Stimulated activated CD8-positive, alpha-beta memory T cell treated with anti-CD3 and anti-CD28 coated beads, Interleukin-7, amount 100 ng/mL, for 24 hours (primary cell): ENCODE data around the gene PRKCZ.
A peak's percentile ranks its signal among the peaks of the same experiment; 100 is the strongest.

Experiments
- DNase-seq: peaks from one replicate; pipeline ENCODE4 v3.0.0-alpha.2; 2020; ENCODE audit warnings: low read depth

The PRKCZ gene

GRCh38 chr1:2210084-2210653 lies 160.0 kb downstream of the PRKCZ start:
- no peak for DNase-seq

- no peak for DNase-seq
These were observed 160.6 kb downstream of the PRKCZ start for GRCh38 chr1:2210786-2211185.

DNA sequence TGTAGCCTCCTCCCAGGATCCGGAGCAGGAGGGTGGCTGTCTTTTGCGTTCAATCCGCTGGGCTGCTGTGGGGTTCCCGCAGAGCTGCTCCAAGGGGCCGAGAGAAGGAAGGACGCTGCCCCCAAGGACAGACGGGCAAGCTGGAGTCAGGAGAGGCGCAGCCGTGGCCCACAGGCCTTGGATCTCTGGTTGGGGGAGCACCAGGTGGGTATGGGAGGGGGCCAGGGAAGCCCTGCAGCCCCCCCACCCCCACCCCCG lies 162.0 kb downstream of the PRKCZ start:
- DNase-seq: no peak

- no peak for DNase-seq
These were observed 162.6 kb downstream of the PRKCZ start for GRCh38 chr1:2212532-2213491.

- DNase-seq: no peak
These were observed 163.6 kb downstream of the PRKCZ start for GRCh38 chr1:2213576-2214505.

GRCh38 chr1:2214541-2215241 lies 164.5 kb downstream of the PRKCZ start:
- no peak for DNase-seq

- no peak for DNase-seq
These were observed 165.1 kb downstream of the PRKCZ start for GRCh38 chr1:2215329-2215728.

DNA sequence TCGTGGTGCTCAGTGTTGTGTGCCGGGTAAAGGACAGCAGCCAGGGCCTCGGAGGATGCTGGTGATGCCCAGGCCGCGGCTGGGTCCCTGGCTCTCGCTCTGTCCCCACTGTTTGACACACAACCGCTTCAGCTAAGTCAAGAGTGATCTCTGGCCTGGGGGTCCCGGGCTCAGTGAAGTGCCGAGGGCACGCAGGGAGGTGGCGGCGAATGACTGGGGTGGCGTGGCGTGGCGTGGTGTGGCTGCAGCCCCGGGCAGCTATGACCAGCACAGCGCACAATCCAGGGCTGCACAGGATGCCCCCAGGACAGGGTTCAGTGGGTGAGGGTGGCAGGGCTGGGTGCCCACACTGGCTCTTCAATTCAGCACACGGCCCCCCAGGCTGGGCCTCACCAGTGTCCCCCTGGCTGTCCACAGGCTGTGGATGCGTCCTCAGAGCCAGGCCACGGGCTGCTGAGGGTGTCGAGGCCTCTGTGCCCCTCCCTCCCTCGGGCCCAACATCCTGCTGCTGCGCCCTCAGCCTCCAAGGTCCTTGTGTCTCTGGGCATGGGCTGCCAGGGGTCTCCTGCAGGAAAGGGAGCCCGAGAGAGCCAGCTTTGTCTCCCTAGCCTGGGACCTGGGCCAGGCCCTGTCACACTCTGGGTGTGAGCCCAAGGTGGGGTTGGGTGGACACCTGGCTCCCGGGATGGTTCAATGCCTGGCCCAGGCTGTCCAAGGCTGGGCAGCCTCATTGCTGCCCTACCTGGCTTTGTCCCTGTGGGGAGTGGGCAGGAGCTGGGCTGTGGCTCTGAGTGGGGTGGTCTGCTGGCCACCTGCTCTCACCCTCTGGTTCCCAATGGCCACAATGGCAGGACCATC lies 165.9 kb downstream of the PRKCZ start:
- DNase-seq: no peak

DNA sequence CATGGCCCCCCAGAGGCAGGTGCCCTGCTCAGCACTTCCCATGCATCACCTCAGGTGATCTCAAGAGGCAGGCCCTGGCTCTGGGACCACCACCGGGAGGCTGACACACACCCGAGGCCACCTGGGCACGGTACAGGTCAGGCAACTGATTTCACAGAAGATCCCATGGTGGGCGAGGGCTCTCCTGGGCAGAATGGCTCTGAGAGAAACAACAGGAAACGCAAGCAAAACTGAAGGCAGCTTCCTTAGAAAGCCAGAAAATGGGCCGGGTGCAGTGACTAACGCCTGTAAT lies 166.5 kb downstream of the PRKCZ start:
- no peak for DNase-seq

GRCh38 chr1:2221271-2221670 lies 171.1 kb downstream of the PRKCZ start:
- DNase-seq: no peak

GRCh38 chr1:2224170-2224584 lies 174.0 kb downstream of the PRKCZ start:
- DNase-seq: no peak

DNA sequence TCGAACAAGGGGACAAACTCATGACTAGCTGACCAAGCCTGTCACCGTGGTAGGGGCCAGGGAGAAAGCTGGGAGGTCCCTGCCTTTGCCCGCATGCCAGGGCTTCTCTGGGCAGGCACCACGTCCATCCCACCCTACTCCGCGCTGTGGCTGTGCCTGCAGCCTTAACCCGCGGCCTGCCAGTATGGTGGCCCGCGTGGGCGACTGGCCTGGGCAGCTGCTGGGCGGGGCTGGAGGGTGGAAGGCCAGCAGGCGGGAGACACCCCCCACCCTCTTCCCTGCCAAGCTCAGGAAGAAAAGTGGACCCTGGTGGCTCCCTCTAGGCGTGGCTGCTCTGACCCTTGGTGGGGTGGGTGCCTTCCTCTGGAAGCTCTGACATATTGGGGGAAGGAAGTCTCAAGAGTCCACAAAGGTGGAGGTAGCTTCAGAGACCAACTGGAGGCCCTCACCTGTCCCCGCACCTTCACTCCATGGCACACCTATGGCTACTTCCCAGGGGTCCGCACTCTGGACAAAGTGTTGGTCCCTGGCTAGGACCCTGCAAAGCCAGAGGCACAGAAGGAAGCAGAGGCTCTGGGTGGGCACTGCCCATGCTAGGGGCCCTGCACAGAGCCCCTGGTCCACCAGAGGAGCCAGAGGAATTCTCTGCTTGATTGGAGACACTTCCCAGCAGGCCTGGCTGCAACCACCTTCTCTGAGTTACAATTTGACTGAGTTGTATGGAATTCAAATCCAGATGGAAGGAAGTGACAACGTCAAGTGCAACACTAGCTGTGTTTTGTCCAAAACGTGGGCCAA lies 174.6 kb downstream of the PRKCZ start:
- DNase-seq: no peak

GRCh38 chr1:2226525-2227345 lies 176.5 kb downstream of the PRKCZ start:
- DNase-seq: no peak

- peak; percentile 79 for DNase-seq
These were observed 177.3 kb downstream of the PRKCZ start for GRCh38 chr1:2227346-2228156.

DNA sequence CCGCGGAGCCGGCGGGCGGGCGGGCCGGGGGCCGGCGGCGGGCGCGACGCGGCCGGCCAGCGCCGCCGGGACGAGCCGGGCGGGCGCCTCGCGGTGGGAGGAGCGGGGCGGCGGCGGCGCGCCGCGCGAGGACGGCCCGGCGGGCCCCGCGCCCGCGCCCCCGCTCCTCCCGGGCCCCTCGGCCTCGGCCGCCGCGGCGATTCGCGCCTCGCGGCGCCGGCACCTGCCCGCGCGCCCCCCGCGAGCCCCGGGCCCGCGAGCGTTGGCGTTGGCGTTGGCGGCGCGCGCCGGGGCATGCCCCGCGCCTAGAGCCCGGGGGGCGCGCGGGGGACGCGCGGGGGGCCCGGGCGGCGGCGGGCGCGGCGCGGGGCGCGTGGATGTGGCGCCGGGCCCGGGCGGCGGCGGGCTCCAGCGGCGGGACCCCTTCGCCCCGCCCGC lies 178.0 kb downstream of the PRKCZ start, which contains the start of gene SKI:
Gene SKI, plus strand, starts transcription at position 163 of the 438 bp plus-strand sequence. CDS start 448 bp downstream, outside the sequence.
- DNase-seq: no peak

DNA sequence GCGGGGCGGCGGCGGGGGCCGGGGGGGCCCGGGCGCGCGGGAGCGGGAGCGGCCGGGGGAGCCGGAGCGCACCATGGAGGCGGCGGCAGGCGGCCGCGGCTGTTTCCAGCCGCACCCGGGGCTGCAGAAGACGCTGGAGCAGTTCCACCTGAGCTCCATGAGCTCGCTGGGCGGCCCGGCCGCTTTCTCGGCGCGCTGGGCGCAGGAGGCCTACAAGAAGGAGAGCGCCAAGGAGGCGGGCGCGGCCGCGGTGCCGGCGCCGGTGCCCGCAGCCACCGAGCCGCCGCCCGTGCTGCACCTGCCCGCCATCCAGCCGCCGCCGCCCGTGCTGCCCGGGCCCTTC lies 178.5 kb downstream of the PRKCZ start:
- DNase-seq: no peak

DNA sequence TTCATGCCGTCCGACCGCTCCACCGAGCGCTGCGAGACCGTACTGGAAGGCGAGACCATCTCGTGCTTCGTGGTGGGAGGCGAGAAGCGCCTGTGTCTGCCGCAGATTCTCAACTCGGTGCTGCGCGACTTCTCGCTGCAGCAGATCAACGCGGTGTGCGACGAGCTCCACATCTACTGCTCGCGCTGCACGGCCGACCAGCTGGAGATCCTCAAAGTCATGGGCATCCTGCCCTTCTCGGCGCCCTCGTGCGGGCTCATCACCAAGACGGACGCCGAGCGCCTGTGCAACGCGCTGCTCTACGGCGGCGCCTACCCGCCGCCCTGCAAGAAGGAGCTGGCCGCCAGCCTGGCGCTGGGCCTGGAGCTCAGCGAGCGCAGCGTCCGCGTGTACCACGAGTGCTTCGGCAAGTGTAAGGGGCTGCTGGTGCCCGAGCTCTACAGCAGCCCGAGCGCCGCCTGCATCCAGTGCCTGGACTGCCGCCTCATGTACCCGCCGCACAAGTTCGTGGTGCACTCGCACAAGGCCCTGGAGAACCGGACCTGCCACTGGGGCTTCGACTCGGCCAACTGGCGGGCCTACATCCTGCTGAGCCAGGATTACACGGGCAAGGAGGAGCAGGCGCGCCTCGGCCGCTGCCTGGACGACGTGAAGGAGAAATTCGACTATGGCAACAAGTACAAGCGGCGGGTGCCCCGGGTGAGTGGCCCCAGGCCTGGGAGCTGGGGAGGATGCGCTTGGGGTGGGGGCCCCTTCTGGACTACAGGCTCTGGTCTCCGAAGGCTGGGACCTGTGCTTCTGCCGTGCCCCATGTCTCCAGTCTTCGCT lies 179.0 kb downstream of the PRKCZ start:
- DNase-seq: no peak
